ENCODE results near the gene FSTL5.

GRCh38 chr4:161463436-161463835, 700.4 kb downstream of the FSTL5 start:
- TF ChIP-seq CTCF (conservative IDR thresholded peaks at IDR 0.05 in 1 of 2, IDR thresholded peaks at IDR 0.05 in 1 of 2; ENCODE audit: extremely low read depth in 1 of 2, insufficient read depth in 1 of 2, low read depth in 1 of 2, low read length in 2 of 2) (no peak), EZH2 (IDR thresholded peaks at IDR 0.05; ENCODE audit: borderline replicate concordance, low read length) (no peak)

All from mammary epithelial cell (primary cell).